ENCODE data around the gene PLSCR4. TPM values are rescaled to one million over a fixed set of nuclear protein-coding genes. Genes with fewer than 3 reads are reported as not detected.
A peak's percentile ranks its signal among the peaks of the same experiment; 100 is the strongest.

The PLSCR4 gene
- total RNA-seq, 4 donors from 2014 or later: 42.0 to 83.3 (median 61.5) TPM

- Histone ChIP-seq H3K36me3 (peaks cover 0 to 37% of the 10 kb centered on the region in 2 donors), H3K27ac (peak overlapping the region in 2 of 4 donors; percentile 38 to 45), H3K9me3 (no peaks in the 10 kb centered on the region), H3K4me3 (no peak overlapping the region), H3K27me3 (no peaks in the 10 kb centered on the region), H3K4me1 (peaks cover 6 to 28% (median 7%) of the 10 kb centered on the region in 3 donors)
- TF ChIP-seq CTCF (IDR thresholded peaks at IDR 0.05) (no peak), POLR2AphosphoS5 (IDR thresholded peaks at IDR 0.05) (no peak), EP300 (IDR thresholded peaks at IDR 0.05) (no peak), POLR2A (IDR thresholded peaks at IDR 0.05) (no peak)
- 45 to 55% methylated on average over 3 of the region's 3 CpGs for WGBS, 2 donors (ENCODE audit: low coverage in 1 of 2)
- ATAC-seq: no peak
Measured at GRCh38 chr3:146195030-146195429, 55.9 kb downstream of the PLSCR4 start.

DNA sequence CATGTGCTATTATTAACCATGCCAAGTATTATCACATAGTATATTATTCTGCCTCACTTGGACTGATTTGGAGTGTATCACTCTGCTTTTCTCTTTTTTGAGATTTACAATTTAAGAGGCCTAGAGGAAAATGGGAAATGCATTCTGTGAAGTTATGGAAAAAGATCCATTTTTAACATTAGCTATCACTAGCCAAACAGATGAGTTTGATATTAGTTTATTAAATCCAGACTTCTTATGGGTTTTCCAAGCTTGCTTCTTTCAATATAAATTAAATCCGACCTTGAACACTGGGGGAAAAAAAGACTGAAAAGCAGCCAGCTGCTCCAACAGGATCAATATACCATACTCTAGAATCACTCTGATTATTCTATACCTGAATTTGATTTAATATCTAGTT is 59.9 kb downstream of the PLSCR4 start:
- TF ChIP-seq POLR2AphosphoS5 (IDR thresholded peaks at IDR 0.05) (no peak), POLR2A (IDR thresholded peaks at IDR 0.05) (no peak), EP300 (IDR thresholded peaks at IDR 0.05) (no peak), CTCF (IDR thresholded peaks at IDR 0.05) (no peak)
- whole genome bisulfite sequencing, 2 donors (ENCODE audit: low coverage in 1 of 2): 86% methylated on average over 1 of the region's 1 CpG

GRCh38 chr3:146189519-146190173 is 61.3 kb downstream of the PLSCR4 start:
- TF ChIP-seq CTCF (IDR thresholded peaks at IDR 0.05) (peak; percentile 67 to 84 (median 72)), POLR2AphosphoS5 (IDR thresholded peaks at IDR 0.05) (no peak)
- WGBS, 2 donors (ENCODE audit: low coverage in 1 of 2): 5 to 9% methylated on average over 6 of the region's 6 CpGs

More for the DNA sequence above, 59.9 kb downstream of the PLSCR4 start:
- Histone ChIP-seq H3K4me3 (no peak overlapping the region), H3K27ac (no peak overlapping the region), H3K27me3 (no peaks in the 10 kb centered on the region), H3K4me1 (peaks cover 6 to 36% (median 7%) of the 10 kb centered on the region in 3 donors), H3K36me3 (peaks cover 0 to 26% of the 10 kb centered on the region in 2 donors), H3K9me3 (no peaks in the 10 kb centered on the region)
- ATAC-seq: no peak

DNA sequence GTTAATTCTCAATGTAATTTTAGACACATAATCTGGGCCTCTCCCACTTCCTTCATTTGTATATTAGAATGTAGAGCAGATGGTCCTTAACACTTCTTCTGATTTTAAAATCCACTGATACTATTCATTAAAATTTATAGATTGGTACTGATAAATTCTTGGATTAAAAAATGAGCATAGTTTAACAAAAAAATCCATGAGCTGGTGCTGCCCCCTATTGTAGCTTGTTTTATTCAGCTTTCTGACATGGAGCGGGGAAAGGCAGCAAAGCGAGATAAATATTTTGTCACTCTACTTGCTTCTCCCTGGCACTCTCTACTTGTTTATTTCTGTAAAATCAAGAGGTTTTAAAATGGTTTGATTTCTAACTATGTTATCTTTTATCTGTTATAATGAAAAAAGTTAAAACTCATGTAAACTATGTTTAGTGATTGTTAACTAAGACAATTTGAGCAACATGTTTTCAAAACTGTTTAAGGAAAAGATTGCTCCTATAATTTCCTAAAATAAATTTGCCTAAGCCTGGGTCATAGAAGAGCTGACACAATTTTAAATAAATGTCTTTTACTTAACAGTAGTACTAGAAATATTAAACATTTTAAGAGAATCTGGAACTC is 63.5 kb downstream of the PLSCR4 start:
- H3K9me3 ChIP-seq: no peaks in the 10 kb centered on the region
- H3K4me1 ChIP-seq: peaks cover 0 to 26% (median 0%) of the 10 kb centered on the region in 3 donors
- no peaks in the 10 kb centered on the region for H3K36me3 ChIP-seq
- 12 to 13% methylated on average over 2 of the region's 2 CpGs for WGBS, 2 donors (ENCODE audit: low coverage in 1 of 2)
- TF ChIP-seq CTCF (IDR thresholded peaks at IDR 0.05) (peak; percentile 50 to 69 (median 62)), POLR2AphosphoS5 (IDR thresholded peaks at IDR 0.05) (peak; percentile 33), POLR2A (IDR thresholded peaks at IDR 0.05) (no peak), EP300 (IDR thresholded peaks at IDR 0.05) (no peak)
- no peak for ATAC-seq
- no peak overlapping the region for H3K4me3 ChIP-seq
- no peak overlapping the region for H3K27ac ChIP-seq
- H3K27me3 ChIP-seq: no peaks in the 10 kb centered on the region

More at GRCh38 chr3:146189519-146190173, 61.3 kb downstream of the PLSCR4 start:
- Histone ChIP-seq H3K36me3 (peaks cover 0 to 21% of the 10 kb centered on the region in 2 donors), H3K27ac (peak overlapping the region in 1 of 4 donors; percentile 7), H3K9me3 (no peaks in the 10 kb centered on the region), H3K27me3 (no peaks in the 10 kb centered on the region), H3K4me1 (peaks cover 0 to 24% (median 0%) of the 10 kb centered on the region in 3 donors), H3K4me3 (no peak overlapping the region)
- peak; percentile 69 for ATAC-seq

Measured in gastroesophageal sphincter (tissue), 4 donors.